Rectal smooth muscle tissue (tissue), 1 donor: ENCODE measurements around the gene TAS1R1.

Experiments used
- H3K27ac ChIP-seq: one replicate; pipeline ENCODE4 v1.7.0; 2013; ENCODE audit warnings: low read depth, low read length, inconsistent platforms
- H3K27me3 ChIP-seq: one replicate; pipeline ENCODE4 v1.7.0; 2013; ENCODE audit warnings: low read length; ENCODE audit not compliant: control insufficient read depth, insufficient read depth
- H3K36me3 ChIP-seq: one replicate; pipeline ENCODE4 v1.7.0; 2013; ENCODE audit warnings: low read length; ENCODE audit not compliant: control insufficient read depth, insufficient read depth
- H3K4me1 ChIP-seq: one replicate; pipeline ENCODE4 v1.7.0; 2013; ENCODE audit warnings: low read length; ENCODE audit not compliant: control insufficient read depth, insufficient read depth
- H3K4me3 ChIP-seq: one replicate; pipeline ENCODE4 v1.7.0; 2013; ENCODE audit warnings: low read length
- H3K9ac ChIP-seq: one replicate; pipeline ENCODE4 v1.7.0; 2013; ENCODE audit warnings: low read length

The TAS1R1 gene

GRCh38 chr1:6530504-6531160 is 24.5 kb upstream of the TAS1R1 start:
- Histone ChIP-seq H3K9ac (no peak overlapping the region), H3K36me3 (peaks cover 47% of the 10 kb centered on the region), H3K4me3 (no peak overlapping the region), H3K4me1 (no peaks in the 10 kb centered on the region), H3K27ac (no peak overlapping the region), H3K27me3 (no peaks in the 10 kb centered on the region)

GRCh38 chr1:6531996-6532395 is 23.1 kb upstream of the TAS1R1 start:
- Histone ChIP-seq H3K9ac (no peak overlapping the region), H3K4me3 (no peak overlapping the region), H3K27ac (no peak overlapping the region), H3K4me1 (no peaks in the 10 kb centered on the region), H3K27me3 (no peaks in the 10 kb centered on the region), H3K36me3 (peaks cover 45% of the 10 kb centered on the region)

GRCh38 chr1:6534248-6534822 is 20.8 kb upstream of the TAS1R1 start:
- H3K4me1 ChIP-seq, result no peaks in the 10 kb centered on the region
- no peak overlapping the region for H3K4me3 ChIP-seq
- H3K9ac ChIP-seq, result no peak overlapping the region
- peaks cover 33% of the 10 kb centered on the region for H3K36me3 ChIP-seq
- H3K27ac ChIP-seq, result no peak overlapping the region
- no peaks in the 10 kb centered on the region for H3K27me3 ChIP-seq

DNA sequence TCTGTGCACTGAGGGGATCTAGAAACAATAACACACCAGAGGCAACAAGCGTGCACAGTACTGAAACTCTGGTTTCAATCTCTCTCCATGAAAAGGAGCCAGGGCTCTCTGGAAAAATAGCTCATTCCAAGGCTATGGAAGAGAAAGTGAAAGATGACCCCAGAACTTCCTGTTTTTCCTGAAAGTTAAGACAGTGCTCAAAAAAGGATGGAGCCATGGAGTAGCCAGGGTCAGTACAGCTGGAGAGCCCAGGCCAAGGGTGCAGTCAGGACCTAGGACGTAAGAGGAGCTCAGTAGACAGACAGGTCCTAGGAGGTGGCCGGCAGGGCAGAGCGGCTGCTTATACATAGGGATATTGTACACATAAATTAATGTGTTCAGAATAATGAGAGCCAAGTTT is 19.9 kb upstream of the TAS1R1 start:
- H3K4me1 ChIP-seq, result no peaks in the 10 kb centered on the region
- H3K9ac ChIP-seq, result no peak overlapping the region
- H3K27me3 ChIP-seq, result no peaks in the 10 kb centered on the region
- no peak overlapping the region for H3K4me3 ChIP-seq
- peaks cover 33% of the 10 kb centered on the region for H3K36me3 ChIP-seq
- no peak overlapping the region for H3K27ac ChIP-seq

DNA sequence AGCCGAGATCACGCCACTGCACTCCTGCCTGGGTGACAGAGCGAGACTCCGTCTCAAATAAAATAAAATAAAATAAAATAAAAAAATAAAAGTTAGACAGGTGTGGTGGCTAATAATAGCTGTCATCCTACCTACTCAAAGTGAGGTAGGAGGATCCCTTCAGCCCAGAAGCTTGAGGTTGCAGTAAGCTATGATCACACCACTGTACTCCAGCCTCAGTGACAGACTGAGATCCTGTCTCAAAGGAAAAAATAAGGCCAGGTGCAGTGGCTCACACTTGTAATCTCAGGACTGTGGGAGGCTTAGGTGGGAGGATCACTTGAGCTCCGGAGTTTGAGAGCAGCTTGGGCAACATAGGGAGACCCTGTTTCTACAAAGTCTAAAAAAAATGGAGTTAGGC is 18.8 kb upstream of the TAS1R1 start:
- Histone ChIP-seq H3K36me3 (peaks cover 26% of the 10 kb centered on the region), H3K9ac (no peak overlapping the region), H3K4me3 (no peak overlapping the region), H3K27ac (no peak overlapping the region), H3K4me1 (no peaks in the 10 kb centered on the region), H3K27me3 (no peaks in the 10 kb centered on the region)

GRCh38 chr1:6538956-6539355 is 16.2 kb upstream of the TAS1R1 start:
- Histone ChIP-seq H3K27ac (no peak overlapping the region), H3K36me3 (peaks cover 12% of the 10 kb centered on the region), H3K9ac (no peak overlapping the region), H3K4me3 (no peak overlapping the region), H3K4me1 (no peaks in the 10 kb centered on the region), H3K27me3 (no peaks in the 10 kb centered on the region)

DNA sequence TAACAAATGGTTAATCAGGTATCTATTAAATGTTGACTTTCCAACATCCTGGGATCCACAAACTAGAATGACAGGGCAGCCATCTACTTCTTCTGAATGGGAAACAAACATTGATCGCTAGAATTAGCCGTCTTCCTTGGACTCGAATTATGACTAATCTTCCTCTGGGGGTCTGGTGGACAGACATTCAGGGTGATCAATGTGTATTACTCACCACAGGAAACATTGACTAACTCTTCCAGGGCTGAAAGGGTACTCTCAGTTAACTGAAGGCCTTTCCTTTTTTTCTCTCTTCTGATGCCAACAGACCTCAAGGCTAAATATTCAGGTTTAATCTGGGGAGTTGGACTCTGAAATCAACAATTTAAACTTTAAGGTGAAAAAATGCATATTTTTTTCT is 10.3 kb upstream of the TAS1R1 start:
- H3K9ac ChIP-seq, result no peak overlapping the region
- peaks cover 29% of the 10 kb centered on the region for H3K36me3 ChIP-seq
- H3K4me1 ChIP-seq, result no peaks in the 10 kb centered on the region
- no peak overlapping the region for H3K27ac ChIP-seq
- no peak overlapping the region for H3K4me3 ChIP-seq
- H3K27me3 ChIP-seq, result no peaks in the 10 kb centered on the region

DNA sequence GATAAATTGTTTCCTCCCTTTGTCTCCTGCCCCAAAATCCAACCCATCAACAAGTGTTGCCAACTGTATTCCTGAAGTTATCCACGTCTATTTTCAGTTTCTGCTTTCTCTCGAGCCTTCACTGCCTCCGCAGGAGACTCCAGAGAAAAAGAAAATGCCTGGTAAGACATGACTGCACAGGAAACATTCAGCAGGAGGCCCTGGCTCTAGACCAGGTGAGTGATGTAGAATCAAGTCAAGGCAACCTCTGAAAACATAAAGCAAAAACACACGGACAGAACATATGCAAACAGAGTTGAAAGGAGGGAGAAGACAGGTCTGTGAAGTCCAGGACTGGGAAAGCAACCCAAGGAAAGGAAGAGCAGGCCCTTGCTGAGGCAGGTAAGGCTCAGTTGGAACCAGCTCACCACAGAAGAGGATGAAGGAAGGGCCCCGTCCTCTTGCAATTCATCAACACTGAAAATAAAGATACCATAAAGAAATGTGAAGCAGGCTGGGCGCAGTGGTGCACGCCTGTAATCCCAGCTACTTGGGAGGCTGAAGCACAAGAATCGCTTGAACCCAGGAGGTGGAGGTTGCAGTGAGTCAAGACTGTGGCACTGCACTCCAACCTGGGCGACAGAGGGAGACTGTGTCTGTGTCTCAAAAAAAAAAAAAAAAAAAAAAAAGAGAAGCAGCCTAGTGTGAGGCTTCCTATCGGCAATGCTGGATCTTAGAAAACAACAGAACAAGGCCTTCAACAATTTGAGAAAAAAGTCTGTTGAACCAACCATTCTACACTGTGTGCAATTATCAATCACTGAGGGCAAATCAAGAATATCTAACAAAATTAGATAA is 9.6 kb upstream of the TAS1R1 start:
- peaks cover 29% of the 10 kb centered on the region for H3K36me3 ChIP-seq
- H3K27me3 ChIP-seq, result no peaks in the 10 kb centered on the region
- no peak overlapping the region for H3K4me3 ChIP-seq
- H3K9ac ChIP-seq, result no peak overlapping the region
- H3K4me1 ChIP-seq, result no peaks in the 10 kb centered on the region
- no peak overlapping the region for H3K27ac ChIP-seq

DNA sequence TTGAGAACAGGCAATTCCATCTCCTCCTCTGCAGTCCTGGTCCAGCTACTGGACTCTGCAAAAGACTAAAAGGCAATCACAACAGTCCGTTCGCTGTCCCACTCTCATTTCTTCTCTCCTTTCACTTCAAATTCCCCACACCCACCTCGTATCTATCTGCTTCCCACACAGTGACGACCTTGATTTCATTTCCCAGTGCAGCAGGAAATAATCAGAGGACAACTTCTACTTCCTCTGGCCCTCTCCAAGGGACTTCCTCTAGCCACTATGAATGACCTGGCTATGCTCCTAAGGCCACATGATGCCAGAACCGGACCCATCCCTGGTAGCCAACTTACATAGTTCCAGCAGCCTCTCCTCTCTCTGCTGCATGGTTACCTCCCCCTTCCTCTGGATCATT is 8.8 kb upstream of the TAS1R1 start:
- Histone ChIP-seq H3K36me3 (peaks cover 29% of the 10 kb centered on the region), H3K4me3 (no peak overlapping the region), H3K27ac (no peak overlapping the region), H3K9ac (no peak overlapping the region), H3K27me3 (no peaks in the 10 kb centered on the region), H3K4me1 (no peaks in the 10 kb centered on the region)

DNA sequence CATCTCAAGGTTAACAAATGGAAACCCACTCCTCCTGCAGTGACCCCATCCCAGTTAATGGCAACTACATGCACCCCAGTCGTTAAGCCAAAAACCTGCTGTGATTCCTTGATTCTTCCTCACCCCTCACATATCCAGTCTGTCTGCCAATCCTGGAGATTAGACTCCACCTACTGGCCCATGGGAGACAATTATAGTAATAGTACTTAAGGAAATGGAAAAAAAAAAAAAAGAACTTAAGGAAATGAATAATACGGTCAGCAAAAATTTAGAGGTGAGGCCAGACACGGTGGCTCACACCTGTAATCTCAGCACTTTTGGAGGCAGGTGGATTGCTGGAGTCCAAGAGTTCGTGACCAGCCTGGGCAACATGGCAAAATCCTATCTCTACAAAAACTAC is 7.8 kb upstream of the TAS1R1 start:
- Histone ChIP-seq H3K4me3 (no peak overlapping the region), H3K4me1 (no peaks in the 10 kb centered on the region), H3K27ac (no peak overlapping the region), H3K27me3 (no peaks in the 10 kb centered on the region), H3K36me3 (peaks cover 26% of the 10 kb centered on the region), H3K9ac (no peak overlapping the region)

- Histone ChIP-seq H3K4me3 (peak within 1 kb of the TSS; percentile 88), H3K4me1 (peaks cover 12% of the 10 kb centered on the region), H3K36me3 (peaks cover 3% of the 10 kb centered on the region), H3K27me3 (no peaks in the 10 kb centered on the region), H3K9ac (peak within 1 kb of the TSS; percentile 60), H3K27ac (peak within 1 kb of the TSS; percentile 69)
Observed at GRCh38 chr1:6554031-6554906, 838 bp upstream of the TAS1R1 start, which contains the start of gene NOL9. Gene NOL9, minus strand, starts transcription at chr1:6554513. Its CDS starts 11 bp downstream, at chr1:6554502.

DNA sequence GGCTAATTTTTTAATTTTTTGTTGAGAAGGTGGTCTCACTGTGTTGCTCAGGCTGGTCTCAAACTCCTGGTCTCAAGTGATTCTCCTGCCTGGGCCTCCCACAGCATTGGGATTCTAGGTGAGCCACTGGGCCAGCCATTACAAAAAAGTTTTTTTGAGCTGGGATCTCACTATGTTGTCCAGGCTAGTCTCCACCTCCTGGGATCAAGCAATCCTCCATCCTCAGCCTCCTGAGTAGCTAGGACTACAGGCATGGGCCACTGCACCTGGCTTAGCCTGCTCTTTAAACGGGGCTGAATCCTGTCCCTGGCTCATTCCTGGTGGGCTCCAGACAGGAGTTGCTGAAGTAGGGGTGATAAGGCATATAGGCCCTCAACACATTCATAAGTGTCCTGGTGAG is 2.5 kb downstream of the TAS1R1 start:
- H3K36me3 ChIP-seq, result no peaks in the 10 kb centered on the region
- H3K27me3 ChIP-seq, result no peaks in the 10 kb centered on the region
- H3K4me3 ChIP-seq, result no peak overlapping the region
- H3K27ac ChIP-seq, result no peak overlapping the region
- H3K9ac ChIP-seq, result no peak overlapping the region
- peaks cover 12% of the 10 kb centered on the region for H3K4me1 ChIP-seq
